Measurements from ENCODE around the gene HS6ST1. TPM values are rescaled to one million over a fixed set of nuclear protein-coding genes. Genes with fewer than 3 reads are reported as not detected.

HS6ST1 gene
- total RNA-seq, 1 experiment from 2014 or later: 21.5 TPM

GRCh38 chr2:128288781-128289180, 29.9 kb downstream of the HS6ST1 start:
- intact Hi-C loops (cut with micrococcal nuclease): no loop called here
- H3K27ac ChIP-seq (ENCODE audit: low read length): no peak overlapping the region
- DNase-seq: no peak
- no peaks in the 10 kb centered on the region for H3K9me2 ChIP-seq (replicated peaks; ENCODE audit: low read length)
- ChIA-PET CTCF (no interaction called here), POLR2A (ENCODE audit: unreplicated experiment) (no interaction called here)
- H4K20me1 ChIP-seq (ENCODE audit: low read length): no peaks in the 10 kb centered on the region
- H3K9me3 ChIP-seq (ENCODE audit: low read length): no peaks in the 10 kb centered on the region
- BruUV-seq (replicated peaks): no TSS peak
- H3K79me2 ChIP-seq (ENCODE audit: low read length): no peaks in the 10 kb centered on the region
- no peak overlapping the region for H3K4me3 ChIP-seq (ENCODE audit: low read length)
- no peaks in the 10 kb centered on the region for H3K4me1 ChIP-seq (ENCODE audit: insufficient read depth, low read length)
- no peak overlapping the region for H2AFZ ChIP-seq (ENCODE audit: low read length)
- no peak for TF ChIP-seq EZH2 (IDR thresholded peaks at IDR 0.05; ENCODE audit: low read length, unreplicated experiment)
- no peak for TF ChIP-seq CTCF (conservative IDR thresholded peaks at IDR 0.05; ENCODE audit: low read depth, low read length)
- no peak for TF ChIP-seq EZH2phosphoT487 (IDR thresholded peaks at IDR 0.05; ENCODE audit: borderline replicate concordance, low read length)
- ATAC-seq: no peak
- no peak overlapping the region for H3K9ac ChIP-seq (ENCODE audit: low read length)
- H3K36me3 ChIP-seq (ENCODE audit: low read depth, low read length): no peaks in the 10 kb centered on the region
- H3K27me3 ChIP-seq (ENCODE audit: low read length): no peaks in the 10 kb centered on the region
- no peak overlapping the region for H3K4me2 ChIP-seq (ENCODE audit: low read length)
- H3F3A ChIP-seq (ENCODE audit: low read length, unreplicated experiment): no peaks in the 10 kb centered on the region

GRCh38 chr2:128287780-128288735, 30.6 kb downstream of the HS6ST1 start:
- CTCF ChIA-PET: no interaction called here
- no peaks in the 10 kb centered on the region for H3K4me1 ChIP-seq (ENCODE audit: insufficient read depth, low read length)
- no peaks in the 10 kb centered on the region for H4K20me1 ChIP-seq (ENCODE audit: low read length)
- no peaks in the 10 kb centered on the region for H3F3A ChIP-seq (ENCODE audit: low read length, unreplicated experiment)
- POLR2A ChIA-PET (ENCODE audit: unreplicated experiment): no interaction called here
- no peak overlapping the region for H3K27ac ChIP-seq (ENCODE audit: low read length)
- intact Hi-C loops (cut with micrococcal nuclease): no loop called here
- H3K4me2 ChIP-seq (ENCODE audit: low read length): no peak overlapping the region
- no peaks in the 10 kb centered on the region for H3K9me3 ChIP-seq (ENCODE audit: low read length)
- no peak for DNase-seq
- H3K36me3 ChIP-seq (ENCODE audit: low read depth, low read length): no peaks in the 10 kb centered on the region
- no peak overlapping the region for H3K9ac ChIP-seq (ENCODE audit: low read length)
- H3K79me2 ChIP-seq (ENCODE audit: low read length): no peaks in the 10 kb centered on the region
- H2AFZ ChIP-seq (ENCODE audit: low read length): no peak overlapping the region
- no peak for ATAC-seq
- no peaks in the 10 kb centered on the region for H3K9me2 ChIP-seq (replicated peaks; ENCODE audit: low read length)
- TF ChIP-seq EZH2phosphoT487 (IDR thresholded peaks at IDR 0.05; ENCODE audit: borderline replicate concordance, low read length) (no peak), EZH2 (IDR thresholded peaks at IDR 0.05; ENCODE audit: low read length, unreplicated experiment) (no peak), CTCF (conservative IDR thresholded peaks at IDR 0.05; ENCODE audit: low read depth, low read length) (no peak)
- H3K4me3 ChIP-seq (ENCODE audit: low read length): no peak overlapping the region
- no peaks in the 10 kb centered on the region for H3K27me3 ChIP-seq (ENCODE audit: low read length)
- BruUV-seq (replicated peaks): no TSS peak

All from PC-3 (cell line).